GF-D8 (cell line): Measurements from ENCODE around the gene TBC1D9B.
"Not testable (repeated sequence)": the region's sequence is repeated elsewhere in the genome, so short reads cannot be mapped to it uniquely, and the experiment has no call there.

Experiments
- DNase-seq: peaks from one replicate; lab custom pipeline; 2025; lab: John Stamatoyannopoulos, UW

The TBC1D9B gene

DNA sequence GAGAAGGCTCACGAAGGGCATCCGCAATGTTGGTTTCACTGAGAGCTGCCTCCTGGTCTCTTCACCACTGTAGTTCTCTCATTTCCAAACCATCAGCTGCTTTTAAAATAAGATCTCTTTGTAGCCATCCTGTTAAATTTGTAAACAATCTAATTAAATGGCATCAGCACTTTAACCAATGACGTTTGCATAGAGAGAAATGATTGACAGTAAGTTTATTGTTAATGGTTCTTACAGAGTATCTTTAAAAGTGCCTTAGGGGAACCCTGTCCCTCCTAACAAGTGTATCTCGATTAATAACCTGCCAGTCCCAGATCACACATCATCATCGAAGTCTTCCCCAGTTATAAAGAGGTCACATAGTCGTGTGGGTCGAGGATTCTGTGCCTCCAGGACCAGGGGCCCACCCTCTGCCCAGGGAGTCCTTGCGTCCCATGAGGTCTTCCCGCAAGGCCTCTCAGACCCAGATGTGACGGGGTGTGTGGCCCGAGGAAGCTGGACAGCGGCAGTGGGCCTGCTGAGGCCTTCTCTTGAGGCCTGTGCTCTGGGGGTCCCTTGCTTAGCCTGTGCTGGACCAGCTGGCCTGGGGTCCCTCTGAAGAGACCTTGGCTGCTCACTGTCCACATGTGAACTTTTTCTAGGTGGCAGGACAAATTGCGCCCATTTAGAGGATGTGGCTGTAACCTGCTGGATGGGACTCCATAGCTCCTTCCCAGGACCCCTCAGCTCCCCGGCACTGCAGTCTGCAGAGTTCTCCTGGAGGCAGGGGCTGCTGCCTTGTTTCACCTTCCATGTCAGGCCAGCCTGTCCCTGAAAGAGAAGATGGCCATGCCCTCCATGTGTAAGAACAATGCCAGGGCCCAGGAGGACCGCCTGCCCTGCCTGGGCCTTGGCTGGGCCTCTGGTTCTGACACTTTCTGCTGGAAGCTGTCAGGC, 70.4 kb downstream of the TBC1D9B start:
- no peak for DNase-seq

- DNase-seq = no peak
Measured at GRCh38 chr5:179836225-179837019, 71.3 kb downstream of the TBC1D9B start.

DNA sequence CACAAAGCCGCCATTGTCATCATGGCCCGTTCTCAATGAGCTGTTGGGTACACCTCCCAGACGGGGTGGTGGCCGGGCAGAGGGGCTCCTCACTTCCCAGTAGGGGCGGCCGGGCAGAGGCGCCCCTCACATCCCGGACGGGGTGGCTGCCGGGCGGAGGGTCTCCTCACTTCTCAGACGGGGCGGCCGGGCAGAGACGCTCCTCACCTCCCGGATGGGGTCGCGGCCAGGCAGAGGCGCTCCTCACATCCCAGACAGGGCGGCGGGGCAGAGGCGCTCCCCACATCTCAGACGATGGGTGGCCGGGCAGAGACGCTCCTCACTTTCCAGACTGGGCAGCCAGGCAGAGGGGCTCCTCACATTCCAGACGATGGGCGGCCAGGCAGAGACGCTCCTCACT, 72.8 kb downstream of the TBC1D9B start:
- not testable (repeated sequence) for DNase-seq

- no peak for DNase-seq
Measured at GRCh38 chr5:179834120-179834519, 73.6 kb downstream of the TBC1D9B start.

DNA sequence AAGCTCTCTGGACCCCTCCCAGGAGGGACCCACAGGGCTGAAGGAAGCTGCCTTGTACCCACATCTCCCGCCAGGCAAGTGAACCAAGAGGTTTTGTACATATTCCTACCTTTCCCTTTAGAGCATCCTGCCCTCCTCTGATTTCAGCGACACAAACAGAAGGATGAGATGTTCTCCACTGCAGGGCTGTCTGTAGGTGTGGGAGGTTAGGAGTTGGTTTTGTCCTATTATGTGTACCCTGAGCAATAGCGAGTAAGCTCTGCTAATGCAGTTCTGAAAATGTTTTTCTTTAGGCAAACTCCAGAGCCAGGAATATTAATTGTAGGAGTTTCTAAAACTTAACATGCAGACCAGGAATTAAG, 74.0 kb downstream of the TBC1D9B start:
- DNase-seq = no peak

DNA sequence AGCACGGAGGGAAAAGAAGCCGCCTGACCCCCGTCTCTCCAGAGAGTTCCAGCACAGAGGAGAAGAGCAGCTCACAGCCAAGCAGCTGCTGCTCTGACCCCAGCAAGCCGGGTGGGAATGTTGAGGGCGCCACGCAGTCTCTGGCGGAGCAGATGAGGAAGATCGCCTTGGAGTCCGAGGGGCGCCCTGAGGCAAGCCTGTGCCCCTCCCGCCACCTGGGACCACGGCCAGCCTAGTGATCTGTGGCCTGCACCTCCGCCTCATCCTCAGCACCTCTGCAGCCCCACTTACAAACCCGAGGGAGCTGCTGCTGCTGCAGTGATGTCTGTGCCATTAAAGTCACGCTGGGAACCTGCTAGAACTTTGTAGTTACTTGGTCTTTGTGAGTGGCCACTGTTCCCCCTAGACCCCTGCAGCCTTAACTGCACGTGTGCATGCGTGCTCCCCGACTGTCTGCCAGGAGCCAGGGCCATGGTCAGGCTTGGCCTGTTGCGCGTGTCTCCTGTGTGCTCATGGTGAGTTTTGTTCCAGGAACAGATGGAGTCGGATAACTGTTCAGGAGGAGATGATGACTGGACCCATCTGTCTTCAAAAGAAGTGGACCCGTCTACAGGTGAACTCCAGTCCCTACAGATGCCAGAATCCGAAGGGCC, 74.5 kb downstream of the TBC1D9B start:
- no peak for DNase-seq

DNA sequence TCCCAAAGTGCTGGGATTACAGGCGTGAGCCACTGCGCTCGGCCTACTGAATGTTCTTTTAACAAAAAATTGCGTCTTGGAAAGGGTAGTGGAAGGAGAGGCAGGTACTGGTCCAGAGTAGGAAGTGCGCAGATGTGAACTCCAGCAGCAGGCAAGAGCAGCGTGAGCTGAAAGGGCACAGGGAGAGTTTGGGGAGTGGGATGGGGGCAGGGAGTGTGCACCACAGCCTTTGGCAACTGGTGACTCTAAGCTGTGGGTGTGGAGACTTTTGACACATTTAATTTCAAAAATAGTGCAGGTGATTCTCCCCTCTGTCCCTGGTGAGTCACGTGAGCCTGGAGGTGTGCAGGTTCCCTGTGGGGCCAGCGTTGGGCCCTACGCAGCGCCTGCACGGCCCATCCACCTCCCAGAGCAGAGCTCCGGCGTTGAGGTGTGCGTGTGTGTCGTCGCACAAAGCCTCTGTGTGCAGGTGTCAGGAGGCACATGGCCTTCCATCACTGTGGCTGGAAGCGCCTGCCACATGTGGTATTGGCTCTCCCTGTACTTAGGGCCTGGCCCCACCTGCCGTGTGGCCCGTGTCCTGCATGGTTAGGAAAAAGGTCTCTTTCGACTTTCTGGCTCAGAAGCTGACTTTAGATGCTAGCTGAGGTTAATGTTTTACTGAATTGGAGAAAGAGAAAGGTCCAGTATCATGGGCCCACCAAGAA, 75.5 kb downstream of the TBC1D9B start:
- no peak for DNase-seq

GRCh38 chr5:179830818-179831468, 76.8 kb downstream of the TBC1D9B start:
- no peak for DNase-seq

DNA sequence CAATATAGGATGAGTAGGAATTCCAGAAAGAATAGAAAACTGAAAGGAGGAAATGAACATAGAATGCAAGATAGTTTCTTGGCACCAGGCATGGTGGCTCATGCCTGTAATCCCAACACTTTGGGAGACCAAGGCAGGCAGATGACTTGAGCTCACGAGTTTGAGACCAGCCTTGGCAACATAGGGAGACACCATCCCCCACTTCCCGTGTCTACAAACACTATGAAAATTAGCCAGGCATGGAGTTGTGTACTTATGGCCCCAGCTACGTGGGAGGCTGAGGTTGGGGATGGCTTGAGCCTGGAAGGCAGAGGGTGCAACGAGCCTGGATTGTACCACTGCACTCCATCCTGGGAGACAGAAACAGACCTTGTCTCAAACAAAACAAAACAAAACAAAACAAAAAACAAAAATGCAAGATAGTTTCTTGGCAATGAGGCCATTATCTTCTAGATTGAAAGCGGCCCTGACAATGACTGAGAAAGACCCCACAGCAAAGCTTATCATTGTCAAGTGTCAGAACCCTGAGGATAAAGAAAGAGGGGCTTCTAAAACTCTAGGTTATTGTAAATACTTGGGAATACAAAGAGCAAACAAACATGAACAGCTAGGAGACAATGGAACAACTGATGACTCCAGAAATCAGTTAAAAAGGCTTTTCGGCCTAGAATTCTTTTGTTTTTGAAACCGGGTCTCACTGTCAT, 77.8 kb downstream of the TBC1D9B start:
- no peak for DNase-seq

- DNase-seq = no peak
Measured at GRCh38 chr5:179828756-179829421, 78.8 kb downstream of the TBC1D9B start.

GRCh38 chr5:179827680-179828079, 80.0 kb downstream of the TBC1D9B start:
- no peak for DNase-seq

DNA sequence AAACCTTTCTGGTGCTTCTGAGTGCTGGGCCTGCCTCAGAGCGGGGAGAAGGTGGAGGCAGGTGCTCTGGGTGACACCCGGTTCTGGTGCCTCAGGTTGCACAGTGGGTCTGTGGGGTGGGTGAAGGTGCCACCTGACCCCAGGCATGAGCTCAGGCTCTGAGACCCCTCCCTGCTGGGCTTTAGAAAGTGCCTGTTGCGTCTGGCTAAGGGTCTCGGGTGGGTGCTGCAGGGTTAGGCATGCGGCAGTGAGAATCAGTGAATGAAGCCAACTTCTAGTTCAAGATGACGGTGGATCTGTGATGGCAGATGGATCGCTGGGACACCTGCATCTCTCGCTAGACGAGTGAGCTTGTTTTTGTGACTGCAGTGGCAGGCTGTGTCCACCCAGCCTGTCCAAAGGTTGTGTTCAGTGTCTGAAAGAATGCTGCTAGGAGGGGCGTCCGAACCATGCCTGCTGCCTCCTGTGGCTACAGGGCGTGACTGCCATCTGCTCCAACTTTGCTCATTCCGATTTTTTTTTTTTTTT, 82.0 kb downstream of the TBC1D9B start:
- no peak for DNase-seq

- no peak for DNase-seq
Measured at GRCh38 chr5:179824745-179825112, 83.0 kb downstream of the TBC1D9B start.

DNA sequence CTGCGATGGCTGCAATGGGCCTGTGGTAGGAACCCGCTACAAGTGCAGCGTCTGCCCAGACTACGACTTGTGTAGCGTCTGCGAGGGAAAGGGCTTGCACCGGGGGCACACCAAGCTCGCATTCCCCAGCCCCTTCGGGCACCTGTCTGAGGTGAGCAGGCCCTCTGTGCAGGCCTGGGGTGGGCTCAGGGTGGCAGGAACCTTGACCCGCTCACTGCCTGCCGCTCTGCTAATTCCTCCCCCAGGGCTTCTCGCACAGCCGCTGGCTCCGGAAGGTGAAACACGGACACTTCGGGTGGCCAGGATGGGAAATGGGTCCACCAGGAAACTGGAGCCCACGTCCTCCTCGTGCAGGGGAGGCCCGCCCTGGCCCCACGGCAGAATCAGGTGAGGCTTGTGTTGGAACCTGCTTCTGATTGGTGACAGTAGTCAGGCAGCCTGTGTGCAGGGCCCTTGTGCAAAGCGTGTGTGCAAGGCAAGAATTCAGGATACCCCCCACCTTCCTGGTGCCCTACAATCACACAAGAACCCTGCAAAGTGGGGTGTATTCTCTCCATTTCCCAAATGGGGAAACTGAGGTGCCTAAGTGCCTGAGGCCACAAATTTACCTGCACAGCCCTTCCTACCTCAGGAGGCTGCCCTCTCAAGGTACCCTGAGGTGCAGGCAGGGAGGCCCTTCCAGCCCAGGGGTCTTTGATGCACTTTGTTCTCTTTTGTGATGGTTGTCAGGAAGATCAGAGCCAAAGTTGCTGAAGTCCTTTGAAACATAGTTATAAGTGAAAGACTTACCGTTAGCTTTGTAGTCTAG, 83.6 kb downstream of the TBC1D9B start:
- DNase-seq = no peak

DNA sequence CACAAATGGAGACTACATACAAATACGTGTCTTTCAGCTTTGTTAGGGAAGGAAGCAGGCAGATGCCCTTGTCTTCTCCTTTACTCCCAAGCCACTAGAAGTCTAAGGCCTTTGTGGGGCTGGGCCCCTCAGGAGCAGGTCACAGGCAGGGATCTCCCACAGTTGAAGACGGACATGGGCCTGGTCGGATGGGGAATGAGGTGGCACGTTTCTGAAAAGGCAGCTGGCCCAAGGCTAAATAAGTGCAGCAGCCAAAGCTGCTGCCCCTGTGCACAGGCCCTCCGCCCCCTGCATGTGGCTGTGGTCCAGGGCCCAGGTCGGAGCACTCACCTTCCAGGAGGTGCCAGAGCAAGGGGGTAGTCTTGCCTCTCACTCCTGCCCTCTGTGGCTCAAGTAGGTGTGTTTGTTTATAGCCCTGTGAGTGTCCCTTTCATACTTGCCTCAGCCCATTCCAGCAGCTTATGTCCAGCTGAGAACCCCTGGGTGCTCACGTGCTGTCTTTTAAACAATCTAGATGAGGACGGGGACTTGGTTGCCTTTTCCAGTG, 85.2 kb downstream of the TBC1D9B start:
- DNase-seq = no peak

DNA sequence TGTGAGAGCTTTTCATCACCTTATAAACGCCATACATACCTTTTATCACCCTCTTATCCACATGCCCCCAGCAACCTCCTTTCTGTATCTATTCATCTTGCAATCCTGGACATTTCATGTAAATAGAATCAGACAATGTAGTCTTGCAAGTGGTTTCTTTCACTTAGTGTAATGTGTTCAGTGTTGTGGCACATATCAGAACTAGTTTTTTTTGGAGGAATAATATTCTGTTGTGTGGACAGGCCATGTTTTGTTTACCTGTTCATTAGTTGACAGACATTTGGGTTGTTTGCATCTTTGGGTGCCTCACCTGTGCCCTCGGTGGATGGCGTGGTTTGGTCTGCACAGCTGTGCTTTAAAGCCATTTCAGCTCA, 85.7 kb downstream of the TBC1D9B start:
- DNase-seq = no peak

DNA sequence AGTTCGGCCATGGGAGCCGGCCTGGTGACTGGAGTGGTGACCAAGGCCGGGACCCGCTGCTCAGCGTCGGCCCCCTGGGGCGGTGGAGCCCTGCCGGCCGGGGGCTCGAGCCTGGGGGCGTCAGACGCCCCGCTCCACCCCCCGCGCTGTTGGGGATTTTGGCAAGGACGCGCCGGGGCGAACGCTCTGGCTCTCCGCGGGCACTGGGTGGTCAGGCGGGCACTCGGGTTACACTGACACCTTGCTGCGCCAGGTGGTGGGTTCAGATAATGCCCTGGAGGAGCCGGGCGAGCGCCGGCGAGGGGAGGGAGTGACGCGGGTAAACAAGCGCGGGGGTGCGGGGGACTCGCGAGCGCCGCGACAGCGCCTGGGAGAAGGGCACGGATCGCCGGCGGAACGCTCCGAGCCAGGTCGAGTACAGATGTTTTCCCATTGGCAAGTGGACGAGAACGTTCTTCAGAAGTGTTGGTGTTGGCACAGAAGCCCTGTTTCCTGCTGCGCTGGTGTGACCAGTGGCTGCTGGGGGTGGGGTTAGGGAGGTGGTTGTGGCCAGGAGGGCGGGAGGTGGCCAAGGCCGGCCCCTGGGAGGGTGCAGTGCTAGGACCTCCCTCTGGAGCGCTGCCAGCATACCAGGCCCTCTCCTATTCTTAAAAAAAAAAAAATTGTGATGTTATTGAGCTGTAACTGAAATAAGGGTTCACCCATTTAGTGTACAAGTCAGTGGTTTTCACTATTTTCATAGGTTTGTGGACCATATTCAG, 86.2 kb downstream of the TBC1D9B start:
- peak; percentile 69 for DNase-seq
